C4-2B (cell line): Measurements from ENCODE around the gene CP.
"Not testable (repeated sequence)": the region's sequence is repeated elsewhere in the genome, so short reads cannot be mapped to it uniquely, and the experiment has no call there.

Experiments
- H3K27ac ChIP-seq: fragments of 450-650 bp; 2 replicates; pipeline ENCODE4 v1.5.1; 2017
- ZFX ChIP-seq: fragments of 450-650 bp; IDR thresholded peaks from 2 replicates; pipeline ENCODE4 v1.6.1; 2017
- TF ChIP-seq, protein P1 (sequence below): fragments of 450-650 bp; conservative IDR thresholded peaks from 2 replicates; pipeline ENCODE4 v1.5.1; 2017; ENCODE audit warnings: mild to moderate bottlenecking

CP gene

DNA sequence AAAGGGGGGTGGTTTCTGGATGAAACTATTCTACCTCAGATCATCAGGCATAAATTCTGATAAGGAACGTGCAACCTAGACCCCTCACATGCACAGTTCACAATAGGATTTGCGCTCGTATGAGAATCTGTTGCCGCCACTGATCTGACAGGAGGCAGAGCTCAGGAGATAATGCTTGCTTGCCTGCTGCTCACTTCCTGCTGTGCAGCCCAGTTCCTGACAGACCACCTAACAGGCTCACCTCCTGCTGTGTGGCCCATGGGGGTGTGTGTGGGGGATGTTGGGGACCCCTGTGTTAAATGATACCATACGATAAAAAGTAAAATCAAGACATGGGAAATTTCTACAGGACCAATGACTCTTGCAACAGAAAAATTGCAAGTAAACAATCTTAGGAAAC, 24.0 kb downstream of the CP start:
- TF ChIP-seq ZFX = no peak
- TF ChIP-seq, protein P1, sequence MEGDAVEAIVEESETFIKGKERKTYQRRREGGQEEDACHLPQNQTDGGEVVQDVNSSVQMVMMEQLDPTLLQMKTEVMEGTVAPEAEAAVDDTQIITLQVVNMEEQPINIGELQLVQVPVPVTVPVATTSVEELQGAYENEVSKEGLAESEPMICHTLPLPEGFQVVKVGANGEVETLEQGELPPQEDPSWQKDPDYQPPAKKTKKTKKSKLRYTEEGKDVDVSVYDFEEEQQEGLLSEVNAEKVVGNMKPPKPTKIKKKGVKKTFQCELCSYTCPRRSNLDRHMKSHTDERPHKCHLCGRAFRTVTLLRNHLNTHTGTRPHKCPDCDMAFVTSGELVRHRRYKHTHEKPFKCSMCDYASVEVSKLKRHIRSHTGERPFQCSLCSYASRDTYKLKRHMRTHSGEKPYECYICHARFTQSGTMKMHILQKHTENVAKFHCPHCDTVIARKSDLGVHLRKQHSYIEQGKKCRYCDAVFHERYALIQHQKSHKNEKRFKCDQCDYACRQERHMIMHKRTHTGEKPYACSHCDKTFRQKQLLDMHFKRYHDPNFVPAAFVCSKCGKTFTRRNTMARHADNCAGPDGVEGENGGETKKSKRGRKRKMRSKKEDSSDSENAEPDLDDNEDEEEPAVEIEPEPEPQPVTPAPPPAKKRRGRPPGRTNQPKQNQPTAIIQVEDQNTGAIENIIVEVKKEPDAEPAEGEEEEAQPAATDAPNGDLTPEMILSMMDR = no peak
- H3K27ac ChIP-seq = no peak overlapping the region

- not testable (repeated sequence) for H3K27ac ChIP-seq
Observed at GRCh38 chr3:149196805-149197592, 24.6 kb downstream of the CP start.

DNA sequence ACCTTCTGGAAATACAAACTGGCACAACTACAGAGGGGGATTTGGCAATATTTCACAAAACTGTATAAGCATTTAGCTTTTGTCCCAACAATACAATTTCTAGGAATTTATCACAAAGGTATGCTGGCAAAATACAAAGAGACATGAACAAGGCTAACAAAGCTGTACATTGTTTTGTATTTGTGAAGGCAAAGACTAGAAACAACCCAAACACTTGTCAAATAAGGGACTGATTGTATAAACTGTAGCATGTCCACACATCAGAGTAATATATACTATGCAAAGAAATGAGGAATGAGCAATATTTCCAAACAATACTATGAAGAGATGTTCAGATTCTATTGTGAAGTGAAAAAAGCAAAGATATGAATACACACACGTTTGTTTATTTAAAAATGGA, 26.4 kb downstream of the CP start:
- no peak for TF ChIP-seq ZFX
- TF ChIP-seq, protein P1 = no peak
- H3K27ac ChIP-seq = no peak overlapping the region

GRCh38 chr3:149188494-149188893, 33.1 kb downstream of the CP start:
- H3K27ac ChIP-seq = no peak overlapping the region
- no peak for TF ChIP-seq ZFX
- TF ChIP-seq, protein P1 = no peak

DNA sequence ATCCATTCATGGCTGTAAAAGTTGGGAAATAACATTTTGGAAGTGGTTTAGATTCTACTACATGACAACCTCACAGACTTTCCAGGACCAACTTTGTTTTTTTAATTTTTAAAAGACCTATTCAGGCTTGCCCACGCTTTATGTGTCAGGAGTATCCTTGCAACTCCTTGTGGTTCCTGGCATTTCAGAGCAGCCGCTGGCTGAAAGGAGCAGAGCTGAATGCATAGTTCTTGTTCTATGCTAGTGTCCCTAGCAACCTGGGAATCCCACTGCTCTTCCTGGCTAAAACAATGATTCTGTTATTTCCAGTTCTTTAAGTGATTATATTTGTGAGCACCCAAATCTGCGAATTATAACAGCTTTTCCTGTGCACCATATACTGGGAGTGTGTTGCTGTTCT, 34.9 kb downstream of the CP start:
- H3K27ac ChIP-seq = no peak overlapping the region; the same call in 1 of the 2 replicates
- TF ChIP-seq, protein P1 = no peak
- no peak for TF ChIP-seq ZFX

DNA sequence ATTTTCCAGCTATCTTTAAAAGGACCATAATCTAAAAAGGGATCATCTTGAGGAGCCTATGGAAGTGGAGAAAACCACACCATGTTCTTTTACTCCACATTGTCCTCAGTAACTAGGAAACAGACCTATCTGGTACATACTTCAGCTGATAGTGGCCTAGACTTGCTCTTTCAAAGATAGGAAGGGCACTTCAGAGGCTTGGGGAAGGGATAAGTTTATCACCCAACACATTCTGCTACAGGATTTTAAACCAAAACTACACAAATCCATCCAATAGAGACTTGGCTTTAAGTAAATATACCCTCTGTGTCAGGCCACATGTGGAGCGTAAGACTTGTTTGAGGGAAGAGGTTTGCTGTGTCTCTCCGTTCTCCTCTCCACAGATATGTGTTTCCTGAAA, 35.4 kb downstream of the CP start:
- TF ChIP-seq ZFX = no peak
- no peak overlapping the region; the same call in 1 of the 2 replicates for H3K27ac ChIP-seq

GRCh38 chr3:149181182-149181581, 40.4 kb downstream of the CP start:
- no peak overlapping the region for H3K27ac ChIP-seq
- TF ChIP-seq, protein P1 = no peak
- TF ChIP-seq ZFX = no peak

DNA sequence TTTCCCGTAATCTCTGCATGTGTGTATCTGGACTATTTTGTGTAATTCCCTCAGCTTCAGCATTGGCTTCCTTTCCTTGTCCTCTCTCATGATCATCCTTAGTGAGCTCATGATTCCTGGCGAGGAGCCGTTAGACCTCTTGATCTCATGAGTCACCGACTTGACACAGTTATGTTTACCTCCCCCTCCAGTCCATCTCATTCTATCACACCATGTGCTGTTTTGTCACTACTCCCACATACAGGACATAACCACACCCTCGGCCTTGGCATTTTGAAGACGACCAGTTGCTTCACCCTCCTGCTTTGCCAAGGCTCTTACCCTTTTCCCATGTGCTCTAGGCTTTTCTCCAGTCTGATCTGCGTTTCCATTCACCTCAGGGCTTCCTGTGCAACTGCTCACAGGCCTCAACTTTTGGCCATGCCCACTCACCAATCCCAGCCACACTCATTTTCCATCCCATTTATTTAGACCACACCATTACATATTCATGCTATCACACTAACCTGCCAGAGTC, 41.5 kb downstream of the CP start:
- TF ChIP-seq, protein P1 = no peak
- no peak for TF ChIP-seq ZFX
- H3K27ac ChIP-seq = peak overlapping the region; percentile 10; the same call in 1 of the 2 replicates
